ENCODE data around the gene CDH9. TPM values are rescaled to one million over a fixed set of nuclear protein-coding genes. Genes with fewer than 3 reads are reported as not detected.

CDH9 gene
- total RNA-seq, 3 donors from 2014 or later, result not detected

DNA sequence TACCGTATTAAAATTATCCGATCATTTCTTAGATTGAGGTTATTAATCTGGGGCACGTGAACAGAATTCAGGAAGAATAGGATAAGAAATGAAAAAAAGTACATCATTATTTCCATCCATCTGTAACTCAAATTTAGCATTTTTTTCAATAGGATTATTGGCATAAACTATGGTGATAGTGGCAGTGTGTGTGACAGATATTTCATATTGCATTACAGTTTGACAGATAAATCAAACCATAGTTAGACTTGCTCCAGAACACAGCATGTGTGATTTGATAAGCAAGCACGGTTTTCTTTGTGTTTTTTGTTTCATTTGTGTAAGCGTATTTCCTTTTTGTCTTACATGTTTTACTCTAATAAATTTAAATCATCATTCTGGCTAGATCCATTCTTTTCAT, 155.0 kb downstream of the CDH9 start:
- Histone ChIP-seq H3K9me3 (peaks cover 14% of the 10 kb centered on the region), H3K4me3 (no peak overlapping the region), H3K4me1 (ENCODE audit: low read depth) (no peaks in the 10 kb centered on the region), H3K36me3 (ENCODE audit: low read depth) (no peaks in the 10 kb centered on the region)
- TF ChIP-seq CTCF (IDR thresholded peaks at IDR 0.05), result no peak
- ATAC-seq (no peak), DNase-seq (no peak)
- intact Hi-C loops (cut with DNase I, micrococcal nuclease), result no loop called here

DNA sequence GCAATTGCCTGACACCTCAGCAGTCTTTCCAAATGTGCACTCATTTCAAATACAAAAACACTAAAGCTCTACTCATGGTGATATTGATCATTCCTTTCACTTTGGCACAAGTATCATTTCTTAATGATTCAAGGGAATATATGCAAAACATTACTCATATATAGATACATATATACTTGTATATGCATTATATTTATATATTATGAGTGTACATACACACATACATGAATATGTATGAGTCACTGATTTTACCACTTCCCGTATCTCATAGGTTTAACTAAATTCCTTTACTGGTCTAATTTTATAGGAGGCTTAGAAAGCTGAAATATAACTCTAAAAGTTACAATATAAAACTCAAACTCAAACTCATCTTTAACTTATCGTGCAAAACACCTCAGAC, 156.5 kb downstream of the CDH9 start:
- DNase-seq (no peak), ATAC-seq (no peak)
- Histone ChIP-seq H3K4me1 (ENCODE audit: low read depth) (no peaks in the 10 kb centered on the region), H3K36me3 (ENCODE audit: low read depth) (no peaks in the 10 kb centered on the region), H3K4me3 (no peak overlapping the region), H3K9me3 (peaks cover 11% of the 10 kb centered on the region)
- intact Hi-C loops (cut with DNase I, micrococcal nuclease), result no loop called here
- no peak for TF ChIP-seq CTCF (IDR thresholded peaks at IDR 0.05)

DNA sequence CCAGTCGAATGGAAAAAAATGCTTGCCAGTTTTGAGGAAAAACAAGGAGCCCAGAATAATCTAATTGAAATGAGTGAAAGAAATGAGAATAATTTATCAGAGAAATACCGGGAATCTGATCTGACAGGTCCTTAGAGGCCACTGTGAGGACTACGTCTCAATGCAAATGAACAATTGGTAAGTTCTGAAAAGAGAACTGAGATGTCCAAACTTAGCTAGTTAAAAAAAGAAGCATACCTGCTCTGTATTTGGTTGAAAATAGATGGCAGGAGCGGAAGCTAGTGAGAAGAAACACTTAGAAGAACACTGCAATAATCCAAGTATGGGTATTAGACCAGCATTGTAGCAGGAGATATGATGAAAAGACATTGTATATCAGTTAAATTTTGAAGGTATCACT, 161.2 kb downstream of the CDH9 start:
- no peak for DNase-seq

DNA sequence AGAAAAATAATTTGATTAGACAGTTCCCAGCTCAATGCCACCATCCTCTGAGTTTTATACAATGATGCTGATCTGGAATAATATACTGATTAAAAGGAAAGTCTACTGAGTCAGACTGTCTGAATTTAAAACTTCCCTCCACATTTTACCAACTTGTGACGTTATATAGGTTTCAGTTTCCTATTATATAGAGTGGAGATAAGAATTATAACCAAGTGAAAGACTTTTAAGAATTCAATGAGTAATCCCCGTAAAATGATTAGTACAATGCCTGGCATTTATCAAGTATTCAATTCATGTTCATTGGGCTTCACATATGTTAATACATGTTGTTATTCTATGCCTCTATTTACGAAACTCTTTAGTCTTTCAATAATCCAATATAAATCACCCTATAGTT, 166.0 kb downstream of the CDH9 start:
- ATAC-seq, result no peak
- no peak for TF ChIP-seq CTCF (IDR thresholded peaks at IDR 0.05)
- no peak overlapping the region for H3K4me3 ChIP-seq
- no peaks in the 10 kb centered on the region for H3K36me3 ChIP-seq (ENCODE audit: low read depth)
- H3K4me1 ChIP-seq (ENCODE audit: low read depth), result no peaks in the 10 kb centered on the region
- intact Hi-C loops (cut with DNase I, micrococcal nuclease), result no loop called here
- peaks cover 35% of the 10 kb centered on the region for H3K9me3 ChIP-seq
- no peak for DNase-seq

More for the DNA sequence above, 161.2 kb downstream of the CDH9 start:
- intact Hi-C loops (cut with DNase I, micrococcal nuclease), result no loop called here
- TF ChIP-seq CTCF (IDR thresholded peaks at IDR 0.05), result no peak
- no peak for ATAC-seq
- Histone ChIP-seq H3K9me3 (peaks cover 27% of the 10 kb centered on the region), H3K36me3 (ENCODE audit: low read depth) (no peaks in the 10 kb centered on the region), H3K4me1 (ENCODE audit: low read depth) (no peaks in the 10 kb centered on the region), H3K4me3 (no peak overlapping the region)

GRCh38 chr5:26869781-26870180, 168.6 kb downstream of the CDH9 start:
- no peak for DNase-seq
- Histone ChIP-seq H3K9me3 (peaks cover 34% of the 10 kb centered on the region), H3K4me1 (ENCODE audit: low read depth) (no peaks in the 10 kb centered on the region), H3K4me3 (no peak overlapping the region), H3K36me3 (ENCODE audit: low read depth) (no peaks in the 10 kb centered on the region)
- ATAC-seq, result no peak
- TF ChIP-seq CTCF (IDR thresholded peaks at IDR 0.05), result no peak
- intact Hi-C loops (cut with DNase I, micrococcal nuclease), result no loop called here

- Histone ChIP-seq H3K4me1 (ENCODE audit: low read depth) (no peaks in the 10 kb centered on the region), H3K36me3 (ENCODE audit: low read depth) (no peaks in the 10 kb centered on the region), H3K9me3 (peaks cover 36% of the 10 kb centered on the region), H3K4me3 (no peak overlapping the region)
- no peak for DNase-seq
- TF ChIP-seq CTCF (IDR thresholded peaks at IDR 0.05), result no peak
- ATAC-seq, result no peak
- intact Hi-C loops (cut with DNase I, micrococcal nuclease), result no loop called here
These were observed 169.9 kb downstream of the CDH9 start for GRCh38 chr5:26868504-26868903.
